GM13976 (cell line): ENCODE results near the gene AFDN.

ENCODE experiments used
- DNase-seq: peaks from one replicate; pipeline ENCODE4 v3.0.0; 2012; ENCODE audit warnings: low spot score
- in situ Hi-C: fragments of 300-500 bp; cut with MboI; formaldehyde crosslinking; loops from one replicate; pipeline ENCODE4 v1.12.0; 2022; ENCODE audit warnings: low sequenced_read_pairs, mixed read lengths, inconsistent platforms; ENCODE audit not compliant: unreplicated experiment
- TF ChIP-seq, protein P1 (sequence below): IDR thresholded peaks from 2 replicates; pipeline ENCODE4 v1.5.1; 2012; ENCODE audit warnings: borderline replicate concordance, mild to moderate bottlenecking; ENCODE audit not compliant: insufficient read depth; ENCODE audit errors: extremely low read depth, missing control alignments, control extremely low read depth

Gene AFDN

DNA sequence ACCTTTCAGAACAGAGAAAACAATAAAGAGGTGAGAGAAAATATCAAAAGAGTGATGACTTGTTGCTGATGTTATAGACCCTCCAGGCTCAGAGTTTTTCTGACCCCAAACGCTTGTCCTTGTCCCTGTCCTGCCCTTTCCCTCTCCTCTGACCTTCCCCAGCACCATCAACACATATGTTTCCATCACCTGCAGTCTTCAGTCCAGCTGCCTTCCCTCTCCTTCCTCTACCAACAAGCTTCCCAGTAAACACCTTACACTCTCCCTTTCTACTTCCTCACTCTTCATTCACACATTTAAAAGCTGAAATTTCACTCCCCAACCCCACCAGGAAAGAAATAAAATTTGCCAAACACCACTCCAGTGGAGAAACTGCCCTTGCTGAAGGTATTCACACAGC, 25.4 kb upstream of the AFDN start:
- DNase-seq = no peak
- in situ Hi-C loops = no loop called here
- TF ChIP-seq, protein P1, sequence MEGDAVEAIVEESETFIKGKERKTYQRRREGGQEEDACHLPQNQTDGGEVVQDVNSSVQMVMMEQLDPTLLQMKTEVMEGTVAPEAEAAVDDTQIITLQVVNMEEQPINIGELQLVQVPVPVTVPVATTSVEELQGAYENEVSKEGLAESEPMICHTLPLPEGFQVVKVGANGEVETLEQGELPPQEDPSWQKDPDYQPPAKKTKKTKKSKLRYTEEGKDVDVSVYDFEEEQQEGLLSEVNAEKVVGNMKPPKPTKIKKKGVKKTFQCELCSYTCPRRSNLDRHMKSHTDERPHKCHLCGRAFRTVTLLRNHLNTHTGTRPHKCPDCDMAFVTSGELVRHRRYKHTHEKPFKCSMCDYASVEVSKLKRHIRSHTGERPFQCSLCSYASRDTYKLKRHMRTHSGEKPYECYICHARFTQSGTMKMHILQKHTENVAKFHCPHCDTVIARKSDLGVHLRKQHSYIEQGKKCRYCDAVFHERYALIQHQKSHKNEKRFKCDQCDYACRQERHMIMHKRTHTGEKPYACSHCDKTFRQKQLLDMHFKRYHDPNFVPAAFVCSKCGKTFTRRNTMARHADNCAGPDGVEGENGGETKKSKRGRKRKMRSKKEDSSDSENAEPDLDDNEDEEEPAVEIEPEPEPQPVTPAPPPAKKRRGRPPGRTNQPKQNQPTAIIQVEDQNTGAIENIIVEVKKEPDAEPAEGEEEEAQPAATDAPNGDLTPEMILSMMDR = no peak

DNA sequence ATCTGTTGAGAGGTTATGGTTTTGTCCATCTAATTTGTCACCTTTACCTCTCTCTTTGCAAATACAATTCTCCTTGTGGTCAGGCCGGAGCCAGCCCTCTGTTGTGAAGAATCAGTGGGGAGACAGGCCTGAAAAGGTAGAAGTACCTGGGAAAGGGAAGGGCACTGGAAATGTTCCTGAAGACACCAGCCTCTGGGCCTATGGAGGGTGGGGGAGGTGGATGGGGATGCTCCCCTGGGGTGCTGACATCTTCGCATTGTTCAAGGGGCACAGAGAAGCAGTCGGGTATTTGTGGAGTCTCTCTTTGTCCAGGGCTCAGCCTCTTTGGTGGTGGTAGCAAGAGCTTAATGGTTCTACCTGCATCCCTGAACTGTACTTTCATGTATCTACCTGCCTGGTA, 24.4 kb upstream of the AFDN start:
- DNase-seq = no peak
- in situ Hi-C loops = no loop called here
- TF ChIP-seq, protein P1 = no peak

- DNase-seq = no peak
- in situ Hi-C loops = no loop called here
- TF ChIP-seq, protein P1 = no peak
Observed at GRCh38 chr6:167803816-167804215, 22.9 kb upstream of the AFDN start.

DNA sequence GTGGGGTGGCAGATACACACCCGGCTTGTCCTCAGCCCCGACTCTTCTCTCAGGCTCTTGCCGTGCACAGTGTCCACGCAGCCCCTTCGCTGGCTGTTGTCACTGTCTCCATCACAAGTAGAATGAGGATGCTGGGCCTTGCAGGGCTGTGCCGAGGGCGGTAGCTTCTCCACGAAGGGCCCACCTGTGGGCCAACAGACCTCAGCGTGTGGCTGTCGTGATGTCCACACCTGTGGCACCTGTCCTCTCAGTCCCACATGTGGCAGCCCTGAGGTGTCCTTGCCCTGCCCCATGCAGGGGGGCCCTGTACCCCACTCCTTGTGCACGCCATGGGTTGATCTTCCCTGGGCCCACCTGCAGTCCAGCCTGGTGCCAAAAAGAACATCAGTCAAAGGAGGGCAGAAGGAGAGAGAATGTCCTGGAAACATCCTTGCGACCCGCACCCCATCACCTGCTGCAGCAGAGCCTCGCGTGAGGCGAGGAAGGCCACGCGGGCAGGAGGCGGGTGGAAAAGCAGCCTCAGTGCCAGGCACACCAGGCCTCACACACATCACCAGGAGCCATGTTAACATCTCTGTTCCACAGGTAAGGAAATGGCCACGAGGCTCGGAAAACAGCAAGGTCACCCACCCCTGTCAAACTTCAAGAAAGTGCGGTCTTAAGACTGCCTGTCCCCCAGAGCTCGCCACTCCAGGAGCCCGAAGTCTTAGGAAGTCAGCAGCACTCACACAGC, 22.3 kb upstream of the AFDN start:
- TF ChIP-seq, protein P1 = no peak
- DNase-seq = no peak
- in situ Hi-C loops = no loop called here

GRCh38 chr6:167805349-167806060, 21.2 kb upstream of the AFDN start:
- in situ Hi-C loops = no loop called here
- DNase-seq = no peak
- TF ChIP-seq, protein P1 = no peak

GRCh38 chr6:167806061-167806700, 20.5 kb upstream of the AFDN start:
- DNase-seq = no peak
- TF ChIP-seq, protein P1 = no peak
- in situ Hi-C loops = no loop called here
